Midbrain (tissue), 1 donor: ENCODE data around the gene MCF2L2.
"Not testable (repeated sequence)": the region's sequence is repeated elsewhere in the genome, so short reads cannot be mapped to it uniquely, and the experiment has no call there.

Experiments used
- DNase-seq: peaks from one replicate; lab custom pipeline; 2025; lab: John Stamatoyannopoulos, UW

MCF2L2 gene

GRCh38 chr3:183396662-183397391 lies 31.6 kb downstream of the MCF2L2 start:
- DNase-seq, result no peak

GRCh38 chr3:183394150-183394549 lies 34.3 kb downstream of the MCF2L2 start:
- DNase-seq, result no peak

- no peak for DNase-seq
Observed at GRCh38 chr3:183393625-183394024, 34.8 kb downstream of the MCF2L2 start.

GRCh38 chr3:183392186-183393034 lies 36.0 kb downstream of the MCF2L2 start:
- DNase-seq, result no peak

- DNase-seq, result no peak
Observed at GRCh38 chr3:183391460-183391859, 37.0 kb downstream of the MCF2L2 start.

GRCh38 chr3:183390844-183391243 lies 37.6 kb downstream of the MCF2L2 start:
- no peak for DNase-seq

GRCh38 chr3:183388213-183388895 lies 40.1 kb downstream of the MCF2L2 start:
- no peak for DNase-seq

- no peak for DNase-seq
Observed at GRCh38 chr3:183387797-183388196, 40.6 kb downstream of the MCF2L2 start.

GRCh38 chr3:183386651-183387050 lies 41.8 kb downstream of the MCF2L2 start:
- DNase-seq, result no peak

GRCh38 chr3:183385698-183386613 lies 42.5 kb downstream of the MCF2L2 start:
- DNase-seq, result peak; percentile 75

- no peak for DNase-seq
Observed at GRCh38 chr3:183381673-183382072, 46.7 kb downstream of the MCF2L2 start.

GRCh38 chr3:183381179-183381578 lies 47.2 kb downstream of the MCF2L2 start:
- no peak for DNase-seq

GRCh38 chr3:183378951-183379350 lies 49.5 kb downstream of the MCF2L2 start:
- DNase-seq, result no peak

- DNase-seq, result no peak
Observed at GRCh38 chr3:183378545-183378944, 49.9 kb downstream of the MCF2L2 start.

GRCh38 chr3:183378008-183378407 lies 50.4 kb downstream of the MCF2L2 start:
- DNase-seq, result no peak

- no peak for DNase-seq
Observed at GRCh38 chr3:183377307-183377959, 51.0 kb downstream of the MCF2L2 start.

GRCh38 chr3:183375787-183376186 lies 52.6 kb downstream of the MCF2L2 start:
- peak; percentile 35 for DNase-seq

GRCh38 chr3:183375337-183375736 lies 53.1 kb downstream of the MCF2L2 start:
- no peak for DNase-seq

- DNase-seq, result no peak
Observed at GRCh38 chr3:183372911-183373310, 55.5 kb downstream of the MCF2L2 start.

GRCh38 chr3:183371600-183371968 lies 56.8 kb downstream of the MCF2L2 start:
- not testable (repeated sequence) for DNase-seq

GRCh38 chr3:183370391-183370790 lies 58.0 kb downstream of the MCF2L2 start:
- no peak for DNase-seq
